Esophagus muscularis mucosa (tissue), 4 donors: ENCODE measurements around the gene LMAN2L. TPM values are rescaled to one million over a fixed set of nuclear protein-coding genes. Genes with fewer than 3 reads are reported as not detected.

Experiments used
- DNase-seq: peaks from one replicate; pipeline ENCODE4 v3.0.0-alpha.2; 2017; ENCODE audit errors: extremely low spot score
- H3K27ac ChIP-seq, 4 donors: fragments of 200-600 bp; sonication (generic); replicated peaks in 1 of 4; 1 replicate in 3 of 4; 2 replicates in 1 of 4; pipeline ENCODE4 v1.5.1; 2016 to 2019; ENCODE audit warnings: mild to moderate bottlenecking in 1 of 4
- H3K27me3 ChIP-seq, 4 donors: fragments of 200-600 bp; sonication (generic); one replicate each; pipeline versions ENCODE4 v1.5.1 to v1.6.0; 2016 to 2019
- H3K36me3 ChIP-seq, 4 donors: fragments of 200-600 bp; sonication (generic); one replicate each; pipeline ENCODE4 v1.5.1; 2016 to 2019
- H3K4me1 ChIP-seq, 4 donors: fragments of 200-600 bp; sonication (generic); one replicate each; pipeline ENCODE4 v1.5.1; 2016 to 2019
- H3K4me3 ChIP-seq, 4 donors: fragments of 200-600 bp; sonication (generic); 1 replicate in 2 of 4; 2 replicates in 2 of 4; pipeline ENCODE4 v1.5.1; 2016 to 2019; ENCODE audit warnings: mild to moderate bottlenecking in 4 of 4, moderate library complexity in 1 of 4
- H3K9me3 ChIP-seq, 4 donors: fragments of 200-600 bp; sonication (generic); 1 replicate in 3 of 4; 2 replicates in 1 of 4; pipeline ENCODE4 v1.5.1; 2016 to 2019
- CTCF ChIP-seq, 3 experiments: fragments of 200-600 bp in 2 of 3; fragments of 450-650 bp in 1 of 3; sonication (generic) in 2 of 3; IDR thresholded peaks; one replicate each; pipeline ENCODE4 v1.5.1; 2017 to 2019; ENCODE audit warnings: antibody characterized with exemption in 3 of 3, mild to moderate bottlenecking in 2 of 3, moderate library complexity in 1 of 3
- EP300 ChIP-seq: sonication (generic); formaldehyde crosslinking; IDR thresholded peaks from one replicate; pipeline ENCODE4 v1.6.1; 2017; ENCODE audit warnings: antibody characterized with exemption
- POLR2A ChIP-seq: fragments of 450-650 bp; IDR thresholded peaks from one replicate; pipeline ENCODE4 v1.6.1; 2017; ENCODE audit warnings: antibody characterized with exemption, moderate library complexity, mild to moderate bottlenecking, low read depth
- POLR2AphosphoS5 ChIP-seq, 2 donors: sonication (generic); formaldehyde crosslinking; IDR thresholded peaks; one replicate each; pipeline ENCODE4 v1.6.1; 2017; ENCODE audit warnings: antibody characterized with exemption in 2 of 2
- WGBS: methylation state at CpG from one replicate; pipeline ENCODE4 v1.1.5; 2018; 5-methylcytosine and 5-hydroxymethylcytosine counted together
- intact Hi-C: fragments of 100-400 bp; cut with DNase I; formaldehyde crosslinking; loops from one replicate; pipeline ENCODE4 v1.15.1; 2023
- total RNA-seq, 4 donors: library from RNA; depleted of rRNA; stranded (reverse); fragments of >200 nt; gene quantifications; one replicate each; pipeline versions ENCODE4 v1.1.0 to v1.2.1, GENCODE V29; 2016

The LMAN2L gene
- total RNA-seq, 4 donors from 2014 or later, result 13.7 to 22.1 (median 21.2) TPM

GRCh38 chr2:96760036-96760985 is 20.4 kb upstream of the LMAN2L start, which contains the start of gene CNNM4:
Gene CNNM4 (plus strand): TSS chr2:96760902. CDS start chr2:96761000, 98 bp downstream.
- 16% methylated on average over 16 of the region's 62 CpGs for WGBS
- Histone ChIP-seq H3K9me3 (no peaks in the 10 kb centered on the region), H3K4me3 (peak within 1 kb of the TSS; percentile 72 to 74 (median 73)), H3K27ac (peak within 1 kb of the TSS; percentile 76 to 88 (median 84)), H3K4me1 (peaks cover 35 to 47% (median 46%) of the 10 kb centered on the region in 4 donors), H3K36me3 (no peaks in the 10 kb centered on the region), H3K27me3 (no peaks in the 10 kb centered on the region)
- TF ChIP-seq POLR2AphosphoS5 (IDR thresholded peaks at IDR 0.05) (peak; percentile 73 to 79), POLR2A (no peak)
- intact Hi-C loops, result loop anchor here (2.0 to 5.0 kb wide), 4 partner anchors 20 to 123 kb away; partner anchors contain the start of genes CNNM3, KANSL3 and LMAN2L
- DNase-seq, result peak; percentile 97

- H3K4me3 ChIP-seq, result no peak overlapping the region
- no peak for TF ChIP-seq EP300
- TF ChIP-seq POLR2AphosphoS5 (IDR thresholded peaks at IDR 0.05), result no peak
- no peak for TF ChIP-seq CTCF (IDR thresholded peaks at IDR 0.05)
- TF ChIP-seq POLR2A, result no peak
- peaks cover 32 to 43% (median 42%) of the 10 kb centered on the region in 4 donors for H3K4me1 ChIP-seq
- H3K36me3 ChIP-seq, result no peaks in the 10 kb centered on the region
- no peak for DNase-seq
- no peaks in the 10 kb centered on the region for H3K27me3 ChIP-seq
- H3K9me3 ChIP-seq, result no peaks in the 10 kb centered on the region
- intact Hi-C loops, result no loop called here
- 96% methylated on average over 4 of the region's 4 CpGs for WGBS
- no peak overlapping the region for H3K27ac ChIP-seq
Measured at GRCh38 chr2:96759548-96759947, 19.7 kb upstream of the LMAN2L start.

- intact Hi-C loops, result no loop called here
- no peak for DNase-seq
- no peaks in the 10 kb centered on the region for H3K36me3 ChIP-seq
- WGBS, result 86% methylated on average over 3 of the region's 3 CpGs
- H3K4me3 ChIP-seq, result no peak overlapping the region
- H3K9me3 ChIP-seq, result no peaks in the 10 kb centered on the region
- H3K27me3 ChIP-seq, result no peaks in the 10 kb centered on the region
- peaks cover 26 to 37% (median 36%) of the 10 kb centered on the region in 4 donors for H3K4me1 ChIP-seq
- no peak overlapping the region for H3K27ac ChIP-seq
- no peak for TF ChIP-seq EP300
- TF ChIP-seq CTCF (IDR thresholded peaks at IDR 0.05), result no peak
- TF ChIP-seq POLR2AphosphoS5 (IDR thresholded peaks at IDR 0.05), result no peak
- no peak for TF ChIP-seq POLR2A
Measured at GRCh38 chr2:96758987-96759386, 19.1 kb upstream of the LMAN2L start.

GRCh38 chr2:96757477-96757860 is 17.6 kb upstream of the LMAN2L start:
- H3K27ac ChIP-seq, result no peak overlapping the region
- intact Hi-C loops, result no loop called here
- TF ChIP-seq POLR2A (no peak), CTCF (IDR thresholded peaks at IDR 0.05) (no peak)
- no peaks in the 10 kb centered on the region for H3K36me3 ChIP-seq
- no peak overlapping the region for H3K4me3 ChIP-seq
- no peaks in the 10 kb centered on the region for H3K27me3 ChIP-seq
- H3K4me1 ChIP-seq, result peaks cover 11 to 22% (median 21%) of the 10 kb centered on the region in 4 donors
- DNase-seq, result no peak
- H3K9me3 ChIP-seq, result no peaks in the 10 kb centered on the region
- WGBS, result 98% methylated on average over 6 of the region's 6 CpGs

- H3K9me3 ChIP-seq, result no peaks in the 10 kb centered on the region
- intact Hi-C loops, result no loop called here
- no peaks in the 10 kb centered on the region for H3K27me3 ChIP-seq
- TF ChIP-seq CTCF (IDR thresholded peaks at IDR 0.05) (no peak), POLR2AphosphoS5 (IDR thresholded peaks at IDR 0.05) (no peak), POLR2A (no peak), EP300 (no peak)
- WGBS, result 91% methylated on average over 4 of the region's 5 CpGs
- DNase-seq, result no peak
- no peak overlapping the region for H3K27ac ChIP-seq
- no peak overlapping the region for H3K4me3 ChIP-seq
- H3K36me3 ChIP-seq, result no peaks in the 10 kb centered on the region
- H3K4me1 ChIP-seq, result peaks cover 6 to 17% (median 16%) of the 10 kb centered on the region in 4 donors
Measured at GRCh38 chr2:96756788-96757476, 17.1 kb upstream of the LMAN2L start.
